ENCODE data around the gene SPATA25.
"Not testable (repeated sequence)": the region's sequence is repeated elsewhere in the genome, so short reads cannot be mapped to it uniquely, and the experiment has no call there.

Gene SPATA25

GRCh38 chr20:45878076-45878761, 9.2 kb downstream of the SPATA25 start:
- no peak overlapping the region for H3K4me3 ChIP-seq (ENCODE audit: severe bottlenecking)
- TF ChIP-seq, protein P1, sequence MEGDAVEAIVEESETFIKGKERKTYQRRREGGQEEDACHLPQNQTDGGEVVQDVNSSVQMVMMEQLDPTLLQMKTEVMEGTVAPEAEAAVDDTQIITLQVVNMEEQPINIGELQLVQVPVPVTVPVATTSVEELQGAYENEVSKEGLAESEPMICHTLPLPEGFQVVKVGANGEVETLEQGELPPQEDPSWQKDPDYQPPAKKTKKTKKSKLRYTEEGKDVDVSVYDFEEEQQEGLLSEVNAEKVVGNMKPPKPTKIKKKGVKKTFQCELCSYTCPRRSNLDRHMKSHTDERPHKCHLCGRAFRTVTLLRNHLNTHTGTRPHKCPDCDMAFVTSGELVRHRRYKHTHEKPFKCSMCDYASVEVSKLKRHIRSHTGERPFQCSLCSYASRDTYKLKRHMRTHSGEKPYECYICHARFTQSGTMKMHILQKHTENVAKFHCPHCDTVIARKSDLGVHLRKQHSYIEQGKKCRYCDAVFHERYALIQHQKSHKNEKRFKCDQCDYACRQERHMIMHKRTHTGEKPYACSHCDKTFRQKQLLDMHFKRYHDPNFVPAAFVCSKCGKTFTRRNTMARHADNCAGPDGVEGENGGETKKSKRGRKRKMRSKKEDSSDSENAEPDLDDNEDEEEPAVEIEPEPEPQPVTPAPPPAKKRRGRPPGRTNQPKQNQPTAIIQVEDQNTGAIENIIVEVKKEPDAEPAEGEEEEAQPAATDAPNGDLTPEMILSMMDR (IDR thresholded peaks at IDR 0.05; ENCODE audit: poor library complexity, severe bottlenecking), result no peak
- peaks cover 5% of the 10 kb centered on the region for H3K4me1 ChIP-seq (ENCODE audit: insufficient read depth, poor library complexity, severe bottlenecking)
- H3K9me3 ChIP-seq (ENCODE audit: severe bottlenecking), result no peaks in the 10 kb centered on the region
- ATAC-seq (ENCODE audit: low read depth) (no peak), DNase-seq (ENCODE audit: low spot score) (peak; percentile 74)
- peaks cover 12% of the 10 kb centered on the region for H3K36me3 ChIP-seq (ENCODE audit: low read depth)
- no peak overlapping the region for H3K27ac ChIP-seq (ENCODE audit: poor library complexity, severe bottlenecking)
- H3K27me3 ChIP-seq (ENCODE audit: insufficient read depth, poor library complexity, severe bottlenecking), result no peaks in the 10 kb centered on the region

- TF ChIP-seq, protein P1 (IDR thresholded peaks at IDR 0.05; ENCODE audit: poor library complexity, severe bottlenecking), result no peak
- Histone ChIP-seq H3K4me3 (ENCODE audit: severe bottlenecking) (no peak overlapping the region), H3K27ac (ENCODE audit: poor library complexity, severe bottlenecking) (no peak overlapping the region), H3K4me1 (ENCODE audit: insufficient read depth, poor library complexity, severe bottlenecking) (no peaks in the 10 kb centered on the region), H3K9me3 (ENCODE audit: severe bottlenecking) (no peaks in the 10 kb centered on the region), H3K27me3 (ENCODE audit: insufficient read depth, poor library complexity, severe bottlenecking) (no peaks in the 10 kb centered on the region), H3K36me3 (ENCODE audit: low read depth) (no peaks in the 10 kb centered on the region)
- DNase-seq (ENCODE audit: low spot score) (no peak), ATAC-seq (ENCODE audit: low read depth) (no peak)
Measured at GRCh38 chr20:45874576-45874975, 12.8 kb downstream of the SPATA25 start.

GRCh38 chr20:45874104-45874481, 13.3 kb downstream of the SPATA25 start:
- ATAC-seq (ENCODE audit: low read depth); H3K4me1 ChIP-seq (ENCODE audit: insufficient read depth, poor library complexity, severe bottlenecking); H3K36me3 ChIP-seq (ENCODE audit: low read depth); H3K27me3 ChIP-seq (ENCODE audit: insufficient read depth, poor library complexity, severe bottlenecking); H3K4me3 ChIP-seq (ENCODE audit: severe bottlenecking); H3K9me3 ChIP-seq (ENCODE audit: severe bottlenecking); H3K27ac ChIP-seq (ENCODE audit: poor library complexity, severe bottlenecking): not testable (repeated sequence)
- peak; percentile 64 for DNase-seq (ENCODE audit: low spot score)

- Histone ChIP-seq H3K27ac (ENCODE audit: poor library complexity, severe bottlenecking) (no peak overlapping the region), H3K36me3 (ENCODE audit: low read depth) (no peaks in the 10 kb centered on the region)
- ATAC-seq (ENCODE audit: low read depth), result no peak
Measured at GRCh38 chr20:45873409-45874103, 13.9 kb downstream of the SPATA25 start.

GRCh38 chr20:45872626-45873025, 14.8 kb downstream of the SPATA25 start:
- no peak for ATAC-seq (ENCODE audit: low read depth)
- TF ChIP-seq, protein P1 (IDR thresholded peaks at IDR 0.05; ENCODE audit: poor library complexity, severe bottlenecking), result no peak
- no peak overlapping the region for H3K27ac ChIP-seq (ENCODE audit: poor library complexity, severe bottlenecking)
- no peak overlapping the region for H3K4me3 ChIP-seq (ENCODE audit: severe bottlenecking)
- peak; percentile 80 for DNase-seq (ENCODE audit: low spot score)
- peaks cover 6% of the 10 kb centered on the region for H3K4me1 ChIP-seq (ENCODE audit: insufficient read depth, poor library complexity, severe bottlenecking)
- no peaks in the 10 kb centered on the region for H3K36me3 ChIP-seq (ENCODE audit: low read depth)
- H3K9me3 ChIP-seq (ENCODE audit: severe bottlenecking), result no peaks in the 10 kb centered on the region
- H3K27me3 ChIP-seq (ENCODE audit: insufficient read depth, poor library complexity, severe bottlenecking), result no peaks in the 10 kb centered on the region

More at GRCh38 chr20:45873409-45874103, 13.9 kb downstream of the SPATA25 start:
- no peaks in the 10 kb centered on the region for H3K27me3 ChIP-seq (ENCODE audit: insufficient read depth, poor library complexity, severe bottlenecking)
- TF ChIP-seq, protein P1 (IDR thresholded peaks at IDR 0.05; ENCODE audit: poor library complexity, severe bottlenecking), result no peak
- H3K9me3 ChIP-seq (ENCODE audit: severe bottlenecking), result no peaks in the 10 kb centered on the region
- H3K4me1 ChIP-seq (ENCODE audit: insufficient read depth, poor library complexity, severe bottlenecking), result no peaks in the 10 kb centered on the region
- no peak for DNase-seq (ENCODE audit: low spot score)
- H3K4me3 ChIP-seq (ENCODE audit: severe bottlenecking), result no peak overlapping the region
